H9 (cell line): Measurements from ENCODE around the gene PROC. TPM values are rescaled to one million over a fixed set of nuclear protein-coding genes. Genes with fewer than 3 reads are reported as not detected.

ENCODE experiments used
- DNase-seq: peaks from one replicate; pipeline ENCODE4 v3.0.0-alpha.2; 2017
- H2AFZ ChIP-seq: one replicate; pipeline ENCODE4 v1.6.1; 2013; ENCODE audit warnings: mild to moderate bottlenecking, low read length, control low read depth, moderate library complexity
- H2AK5ac ChIP-seq: 2 replicates; pipeline ENCODE4 v1.6.1; 2013; ENCODE audit warnings: low read length, control low read depth, mixed read lengths; ENCODE audit not compliant: insufficient read length
- H2BK120ac ChIP-seq: one replicate; pipeline ENCODE4 v1.6.1; 2013; ENCODE audit warnings: low read depth, mild to moderate bottlenecking, low read length, control low read depth, inconsistent platforms; ENCODE audit not compliant: poor library complexity, severe bottlenecking
- H2BK12ac ChIP-seq: 2 replicates; pipeline ENCODE4 v1.6.1; 2013; ENCODE audit warnings: low read length, control low read depth, mixed read lengths, low read depth; ENCODE audit not compliant: insufficient read length
- H2BK15ac ChIP-seq: 2 replicates; pipeline ENCODE4 v1.6.1; 2013; ENCODE audit warnings: low read depth, low read length, control low read depth
- H2BK20ac ChIP-seq: one replicate; pipeline ENCODE4 v1.6.1; 2013; ENCODE audit warnings: low read depth, mild to moderate bottlenecking, low read length, control low read depth, inconsistent platforms; ENCODE audit not compliant: poor library complexity, severe bottlenecking
- H2BK5ac ChIP-seq: 2 replicates; pipeline ENCODE4 v1.6.1; 2013; ENCODE audit warnings: low read length, control low read depth, mixed read lengths; ENCODE audit not compliant: insufficient read length
- H3K14ac ChIP-seq: 2 replicates; pipeline ENCODE4 v1.6.1; 2013; ENCODE audit warnings: low read length, control low read depth; ENCODE audit not compliant: insufficient read depth
- H3K18ac ChIP-seq: 2 replicates; pipeline ENCODE4 v1.6.1; 2013; ENCODE audit warnings: low read depth, mild to moderate bottlenecking, mixed read lengths, low read length, control low read depth; ENCODE audit not compliant: insufficient read length
- H3K23ac ChIP-seq: 2 replicates; pipeline ENCODE4 v1.6.1; 2013; ENCODE audit warnings: low read length, control low read depth, mixed read lengths, low read depth; ENCODE audit not compliant: insufficient read length
- H3K23me2 ChIP-seq: 2 replicates; pipeline ENCODE4 v1.6.1; 2013; ENCODE audit warnings: low read depth, mild to moderate bottlenecking, mixed read lengths, low read length, control low read depth; ENCODE audit not compliant: insufficient read length, poor library complexity, severe bottlenecking
- H3K27ac ChIP-seq: 2 replicates; pipeline ENCODE4 v1.5.1; 2013; ENCODE audit warnings: low read length, control low read depth, mixed read lengths, low read depth; ENCODE audit not compliant: insufficient read length
- H3K27me3 ChIP-seq: 2 replicates; pipeline ENCODE4 v1.6.1; 2013; ENCODE audit warnings: low read length, control low read depth, inconsistent platforms; ENCODE audit not compliant: insufficient read depth
- H3K4ac ChIP-seq: 2 replicates; pipeline ENCODE4 v1.6.1; 2013; ENCODE audit warnings: low read depth, mild to moderate bottlenecking, control low read depth, inconsistent platforms, low read length, moderate library complexity
- H3K4me1 ChIP-seq: 2 replicates; pipeline ENCODE4 v1.6.1; 2013; ENCODE audit warnings: low read length, control low read depth, inconsistent platforms; ENCODE audit not compliant: insufficient read depth
- H3K4me2 ChIP-seq: 2 replicates; pipeline ENCODE4 v1.6.1; 2013; ENCODE audit warnings: low read length, control low read depth, mixed read lengths; ENCODE audit not compliant: insufficient read length, insufficient read depth
- H3K56ac ChIP-seq: 2 replicates; pipeline ENCODE4 v1.6.1; 2013; ENCODE audit warnings: low read depth, mild to moderate bottlenecking, mixed read lengths, low read length, control low read depth; ENCODE audit not compliant: insufficient read length
- H3K79me1 ChIP-seq: 2 replicates; pipeline ENCODE4 v1.6.1; 2013; ENCODE audit warnings: low read depth, mild to moderate bottlenecking, moderate library complexity, low read length, control low read depth, inconsistent platforms; ENCODE audit not compliant: insufficient read depth, poor library complexity, severe bottlenecking
- H3K79me2 ChIP-seq: 2 replicates; pipeline ENCODE4 v1.6.1; 2013; ENCODE audit warnings: low read length, control low read depth, inconsistent platforms; ENCODE audit not compliant: insufficient read depth
- H3K9ac ChIP-seq: 2 replicates; pipeline ENCODE4 v1.6.1; 2013; ENCODE audit warnings: low read length, control low read depth, mixed read lengths; ENCODE audit not compliant: insufficient read length; ENCODE audit errors: extremely low read depth
- H3K9me3 ChIP-seq: one replicate; pipeline ENCODE4 v1.6.1; 2013; ENCODE audit warnings: low read depth, low read length, inconsistent platforms; ENCODE audit not compliant: control insufficient read depth
- H3T11ph ChIP-seq: one replicate; pipeline ENCODE4 v1.6.1; 2013; ENCODE audit warnings: mild to moderate bottlenecking, low read length, control low read depth, inconsistent platforms
- H4K20me1 ChIP-seq: one replicate; pipeline ENCODE4 v1.6.1; 2013; ENCODE audit not compliant: control insufficient read depth, insufficient read length, insufficient read depth
- H4K5ac ChIP-seq: 2 replicates; pipeline ENCODE4 v1.6.1; 2013; ENCODE audit warnings: low read depth, mild to moderate bottlenecking, mixed read lengths, low read length, control low read depth; ENCODE audit not compliant: insufficient read length
- H4K8ac ChIP-seq: replicated peaks from 2 replicates; pipeline ENCODE4 v1.6.1; 2013; ENCODE audit warnings: low read length, control low read depth, mixed read lengths, low read depth; ENCODE audit not compliant: insufficient read length
- H4K91ac ChIP-seq: 2 replicates; pipeline ENCODE4 v1.6.1; 2013; ENCODE audit warnings: low read depth, mild to moderate bottlenecking, moderate library complexity, mixed read lengths, low read length, control low read depth; ENCODE audit not compliant: insufficient read length
- H3K27ac Mint-ChIP-seq, 3 experiments: 2 replicates in 2 of 3; 3 replicates in 1 of 3; pipeline ENCODE4 v1.8.0; 2020 to 2021; ENCODE audit warnings: mixed read lengths in 3 of 3, mild to moderate bottlenecking in 1 of 3, moderate library complexity in 1 of 3
- H3K27me3 Mint-ChIP-seq: 2 replicates; pipeline ENCODE4 v1.8.0; 2021; ENCODE audit warnings: low read depth, mild to moderate bottlenecking, moderate library complexity, mixed read lengths
- H3K36me3 Mint-ChIP-seq, 3 experiments: 2 replicates in 2 of 3; 3 replicates in 1 of 3; pipeline ENCODE4 v1.8.0; 2020 to 2021; ENCODE audit warnings: low read depth in 3 of 3, mixed read lengths in 3 of 3; ENCODE audit not compliant: insufficient read depth in 1 of 3
- H3K4me1 Mint-ChIP-seq, 2 experiments: 2 replicates each; pipeline ENCODE4 v1.8.0; 2020; ENCODE audit warnings: mixed read lengths in 2 of 2
- H3K4me3 Mint-ChIP-seq, 2 experiments: 2 replicates in 1 of 2; 3 replicates in 1 of 2; pipeline ENCODE4 v1.8.0; 2020 to 2021; ENCODE audit warnings: mild to moderate bottlenecking in 2 of 2, mixed read lengths in 2 of 2, moderate library complexity in 1 of 2
- H3K9me3 Mint-ChIP-seq, 2 experiments: 2 replicates in 1 of 2; 3 replicates in 1 of 2; pipeline ENCODE4 v1.8.0; 2020; ENCODE audit warnings: mild to moderate bottlenecking in 2 of 2, mixed read lengths in 2 of 2, moderate library complexity in 1 of 2
- CTCF ChIP-seq: fragments of 200-600 bp; sonication (generic); conservative IDR thresholded peaks from 3 replicates; pipeline ENCODE4 v1.8.0; 2021; ENCODE audit warnings: antibody characterized with exemption, mild to moderate bottlenecking
- WGBS: extraction: QIAGEN DNeasy Blood & Tissue Kit; methylation state at CpG from one replicate; pipeline ENCODE4 v1.1.7; 2013; ENCODE audit warnings: missing lambda C conversion rate, low lambda C conversion rate, mixed read lengths; ENCODE audit not compliant: insufficient read length; ENCODE audit errors: extremely low coverage; 5-methylcytosine and 5-hydroxymethylcytosine counted together
- total RNA-seq: library from RNA; stranded (reverse); gene quantifications from 2 replicates; pipeline ENCODE4 v1.2.1, GENCODE V29; 2021

The PROC gene
- total RNA-seq, 1 experiment from 2014 or later, result 0.61 TPM

- H2BK15ac ChIP-seq, result no peak overlapping the region
- H2BK20ac ChIP-seq, result no peak overlapping the region
- H3K9ac ChIP-seq, result no peak overlapping the region
- no peaks in the 10 kb centered on the region for H4K20me1 ChIP-seq
- no peaks in the 10 kb centered on the region for H3K23me2 ChIP-seq
- no peak overlapping the region for H4K8ac ChIP-seq
- no peak overlapping the region for H3K18ac ChIP-seq
- H3K27me3 ChIP-seq, result no peaks in the 10 kb centered on the region
- no peak for TF ChIP-seq CTCF
- Mint-ChIP-seq H3K9me3 (peaks cover 64 to 69% of the 10 kb centered on the region in 2 experiments), H3K27me3 (no peaks in the 10 kb centered on the region), H3K36me3 (peaks cover 50 to 84% (median 55%) of the 10 kb centered on the region in 3 experiments), H3K4me1 (peaks cover 4 to 5% of the 10 kb centered on the region in 2 experiments; a peak in 2 of 4 replicates), H3K27ac (no peak overlapping the region), H3K4me3 (no peak overlapping the region)
- no peak overlapping the region for H2BK120ac ChIP-seq
- no peak overlapping the region for H2BK12ac ChIP-seq
- H3K79me2 ChIP-seq, result no peaks in the 10 kb centered on the region; the same call in 1 of the 2 replicates
- H2AFZ ChIP-seq, result no peak overlapping the region
- no CpG with 5 or more reads among the region's 5 CpGs for WGBS
- H3K79me1 ChIP-seq, result no peaks in the 10 kb centered on the region
- no peak overlapping the region for H3K56ac ChIP-seq
- no peak overlapping the region for H3T11ph ChIP-seq
- DNase-seq, result no peak
- H3K14ac ChIP-seq, result no peak overlapping the region
- no peak overlapping the region for H3K4me2 ChIP-seq
- no peak overlapping the region for H2BK5ac ChIP-seq
- H3K4ac ChIP-seq, result no peak overlapping the region
- H3K23ac ChIP-seq, result no peak overlapping the region
- no peak overlapping the region for H4K91ac ChIP-seq
- no peak overlapping the region for H2AK5ac ChIP-seq
- H3K9me3 ChIP-seq, result peaks cover 35% of the 10 kb centered on the region
- no peak overlapping the region for H4K5ac ChIP-seq
- no peaks in the 10 kb centered on the region for H3K4me1 ChIP-seq
- H3K27ac ChIP-seq, result no peak overlapping the region
Observed at GRCh38 chr2:127373362-127374083, 44.7 kb upstream of the PROC start.
